22Rv1 (cell line): ENCODE results near the gene MAPK11.

Experiments used
- CTCF ChIP-seq: fragments of 450-650 bp; IDR thresholded peaks from 2 replicates; pipeline ENCODE4 v1.5.1; 2017; ENCODE audit warnings: mild to moderate bottlenecking
- ZFX ChIP-seq: fragments of 450-650 bp; IDR thresholded peaks from 2 replicates; pipeline ENCODE4 v1.6.1; 2017; ENCODE audit warnings: antibody characterized with exemption, borderline replicate concordance

GRCh38 chr22:50282361-50283155 lies 12.4 kb upstream of the MAPK11 start:
- TF ChIP-seq CTCF (no peak), ZFX (no peak)
